ENCODE measurements around the gene HMG20B.
"Not testable (repeated sequence)": the region's sequence is repeated elsewhere in the genome, so short reads cannot be mapped to it uniquely, and the experiment has no call there.

The HMG20B gene

DNA sequence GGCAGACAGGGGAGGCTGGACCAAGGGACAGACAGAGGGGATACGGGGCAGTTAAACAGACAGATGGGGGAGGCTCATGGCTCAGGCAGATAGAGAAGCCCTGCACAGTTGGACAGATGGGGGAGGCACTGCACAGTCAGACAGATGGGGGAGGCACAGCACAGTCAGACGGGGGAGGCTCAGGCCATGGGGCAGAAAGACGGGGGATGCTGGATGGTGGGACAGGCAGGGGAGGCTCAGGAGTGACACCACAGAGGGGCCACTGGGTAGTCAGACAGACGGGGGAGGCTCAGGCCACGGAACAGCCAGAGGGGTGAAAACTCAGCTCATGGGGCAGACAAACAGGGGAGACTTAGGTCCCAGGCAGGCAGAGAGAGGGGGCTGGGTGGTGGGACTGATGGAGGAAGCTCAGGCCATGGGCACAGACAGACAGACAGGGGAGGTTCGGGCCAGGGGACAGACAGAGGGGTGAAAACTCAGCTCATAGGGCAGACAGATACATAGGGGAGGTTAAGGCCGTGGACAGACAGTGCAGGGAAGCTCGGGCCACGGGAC, 16.2 kb upstream of the HMG20B start:
- TF ChIP-seq, protein P1, sequence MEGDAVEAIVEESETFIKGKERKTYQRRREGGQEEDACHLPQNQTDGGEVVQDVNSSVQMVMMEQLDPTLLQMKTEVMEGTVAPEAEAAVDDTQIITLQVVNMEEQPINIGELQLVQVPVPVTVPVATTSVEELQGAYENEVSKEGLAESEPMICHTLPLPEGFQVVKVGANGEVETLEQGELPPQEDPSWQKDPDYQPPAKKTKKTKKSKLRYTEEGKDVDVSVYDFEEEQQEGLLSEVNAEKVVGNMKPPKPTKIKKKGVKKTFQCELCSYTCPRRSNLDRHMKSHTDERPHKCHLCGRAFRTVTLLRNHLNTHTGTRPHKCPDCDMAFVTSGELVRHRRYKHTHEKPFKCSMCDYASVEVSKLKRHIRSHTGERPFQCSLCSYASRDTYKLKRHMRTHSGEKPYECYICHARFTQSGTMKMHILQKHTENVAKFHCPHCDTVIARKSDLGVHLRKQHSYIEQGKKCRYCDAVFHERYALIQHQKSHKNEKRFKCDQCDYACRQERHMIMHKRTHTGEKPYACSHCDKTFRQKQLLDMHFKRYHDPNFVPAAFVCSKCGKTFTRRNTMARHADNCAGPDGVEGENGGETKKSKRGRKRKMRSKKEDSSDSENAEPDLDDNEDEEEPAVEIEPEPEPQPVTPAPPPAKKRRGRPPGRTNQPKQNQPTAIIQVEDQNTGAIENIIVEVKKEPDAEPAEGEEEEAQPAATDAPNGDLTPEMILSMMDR (conservative IDR thresholded peaks at IDR 0.05; ENCODE audit: control insufficient read depth, insufficient read depth, low read depth, low read length): no peak
- no peak for DNase-seq (ENCODE audit: low read depth)
- peak overlapping the region; percentile 72 for H3K4me3 ChIP-seq (ENCODE audit: control insufficient read depth, low read depth, low read length)

DNA sequence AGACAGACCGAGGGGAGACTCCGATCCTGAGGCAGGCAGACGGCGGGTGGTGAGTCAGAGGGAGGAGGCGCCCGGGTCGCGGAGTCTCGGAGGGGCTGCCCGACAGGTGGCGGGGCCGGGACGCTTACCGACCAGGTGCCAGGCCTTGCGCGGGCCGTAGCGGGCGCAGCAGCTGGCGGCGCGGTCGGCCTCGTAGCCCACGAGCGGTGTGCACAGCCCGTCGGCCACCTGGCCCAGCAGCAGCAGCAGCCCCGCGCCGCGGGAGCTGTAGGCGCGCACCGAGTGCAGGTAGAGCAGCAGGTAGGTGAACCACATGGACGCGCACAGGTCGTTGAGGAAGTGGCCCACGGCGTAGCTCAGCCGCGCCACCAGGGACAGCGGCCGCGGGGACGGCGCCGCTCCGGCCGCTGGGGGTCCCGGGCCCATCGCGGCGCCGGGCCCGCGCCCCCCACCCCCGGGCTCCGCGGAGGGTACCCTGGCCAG, 15.7 kb upstream of the HMG20B start:
- H3K4me3 ChIP-seq (ENCODE audit: control insufficient read depth, low read depth, low read length): peak overlapping the region; percentile 72
- no peak for DNase-seq (ENCODE audit: low read depth)
- TF ChIP-seq, protein P1 (conservative IDR thresholded peaks at IDR 0.05; ENCODE audit: control insufficient read depth, insufficient read depth, low read depth, low read length): no peak

DNA sequence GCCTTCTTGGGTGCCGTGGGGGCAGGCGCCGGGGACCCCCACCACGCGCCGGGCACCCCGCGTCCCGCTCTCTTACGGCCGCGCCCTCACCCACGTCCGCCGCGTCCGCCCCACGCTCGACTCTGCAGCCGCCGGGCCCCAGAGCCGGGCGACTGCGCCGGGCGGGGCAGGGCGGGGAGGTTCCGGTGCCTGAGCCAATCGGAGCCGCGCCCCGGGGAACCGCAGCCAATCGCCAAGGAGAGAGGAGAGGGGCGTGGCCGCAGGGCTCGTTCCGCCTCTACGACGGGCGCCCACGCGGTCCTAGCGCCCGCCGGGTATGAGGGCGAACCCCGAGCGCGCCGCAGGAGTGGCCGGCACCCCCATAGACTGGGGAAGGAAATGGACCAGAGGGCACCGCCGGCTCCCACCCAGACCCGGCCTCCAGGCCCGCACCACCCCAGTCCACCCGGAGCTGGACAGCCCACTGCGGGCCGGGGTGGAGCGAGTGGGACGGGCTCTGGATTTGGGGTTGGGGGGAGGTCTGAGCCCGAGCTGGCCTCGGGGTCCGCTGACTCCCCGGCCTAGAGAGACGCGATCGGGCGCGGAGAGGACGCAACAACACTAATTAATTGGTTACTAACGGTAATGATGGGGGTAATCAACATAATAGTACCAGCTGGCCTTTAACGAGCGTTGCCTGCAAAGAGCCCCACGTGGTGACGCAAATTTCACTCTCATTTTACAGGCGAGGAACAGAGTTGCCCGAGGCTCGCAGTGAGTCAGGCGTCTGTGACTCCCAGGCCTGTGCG, 15.1 kb upstream of the HMG20B start, which contains the start of gene MFSD12:
Gene MFSD12 (minus strand): TSS at position 126 of the 788 bp plus-strand sequence. CDS start 183 bp downstream, outside the sequence.
- DNase-seq (ENCODE audit: low read depth): peak; percentile 91
- TF ChIP-seq, protein P1 (conservative IDR thresholded peaks at IDR 0.05; ENCODE audit: control insufficient read depth, insufficient read depth, low read depth, low read length): no peak
- H3K4me3 ChIP-seq (ENCODE audit: control insufficient read depth, low read depth, low read length): peak within 1 kb of the TSS; percentile 72

DNA sequence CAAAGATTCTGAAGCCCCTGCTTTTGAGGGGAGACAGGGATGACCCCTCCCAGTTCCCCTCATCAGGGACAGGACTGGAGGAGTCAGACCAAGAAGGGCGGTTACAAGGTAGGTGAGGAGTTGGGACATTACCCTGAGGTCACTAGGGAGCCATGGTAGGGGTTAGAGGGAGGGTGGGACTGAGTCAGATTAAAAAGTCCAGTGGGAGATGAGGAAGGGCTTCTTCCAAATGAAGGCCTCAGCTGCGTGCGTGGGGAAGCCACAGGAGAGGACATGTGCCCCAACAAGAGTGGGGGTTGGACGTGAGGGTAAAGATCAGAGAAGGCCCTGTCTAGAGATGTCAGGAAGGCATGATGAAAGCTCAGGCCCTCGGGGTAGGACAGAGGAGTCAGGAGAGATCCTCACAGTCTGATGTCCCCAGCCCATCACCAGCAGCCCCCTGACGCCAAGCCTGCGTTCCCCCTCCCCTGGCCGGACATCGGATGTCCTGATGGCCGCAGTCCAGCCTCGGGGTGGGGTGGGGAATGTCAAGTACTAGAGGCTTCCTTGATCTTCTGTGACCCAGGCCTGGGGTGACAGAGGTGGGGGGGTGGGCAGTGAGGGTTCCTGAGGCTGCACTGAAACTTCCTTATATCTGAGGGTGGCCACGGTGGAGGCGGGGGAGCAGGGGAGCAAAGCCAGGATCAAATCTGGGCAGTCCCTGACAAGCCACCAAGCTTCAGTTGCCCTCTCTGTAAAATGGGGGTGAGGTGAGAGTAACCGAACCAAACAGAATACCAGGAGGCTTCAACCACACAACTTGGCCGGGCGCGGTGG, 8.8 kb upstream of the HMG20B start:
- DNase-seq (ENCODE audit: low read depth): no peak
- TF ChIP-seq, protein P1 (conservative IDR thresholded peaks at IDR 0.05; ENCODE audit: control insufficient read depth, insufficient read depth, low read depth, low read length): no peak

DNA sequence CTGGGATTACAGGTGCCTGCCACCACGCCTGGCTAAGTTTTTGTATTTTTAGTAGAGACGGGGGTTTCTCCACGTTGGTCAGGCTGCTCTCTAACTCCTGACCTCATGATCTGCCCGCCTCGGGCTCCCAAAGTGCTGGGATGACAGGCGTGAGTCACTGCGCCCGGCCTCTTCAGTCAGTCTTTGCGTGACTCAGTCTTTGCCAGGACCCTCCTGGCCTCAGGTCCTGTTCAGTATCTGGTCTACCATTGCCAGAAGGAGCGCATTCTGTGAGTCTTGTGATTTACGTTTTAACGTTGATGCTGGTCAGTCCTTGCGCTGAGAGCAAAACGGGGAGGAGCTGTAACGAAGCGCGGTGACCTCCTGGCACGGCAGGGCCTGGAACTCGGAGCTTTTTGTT, 7.6 kb upstream of the HMG20B start:
- H3K4me3 ChIP-seq (ENCODE audit: control insufficient read depth, low read depth, low read length): no peak overlapping the region
- no peak for DNase-seq (ENCODE audit: low read depth)
- TF ChIP-seq, protein P1 (conservative IDR thresholded peaks at IDR 0.05; ENCODE audit: control insufficient read depth, insufficient read depth, low read depth, low read length): no peak

More for the DNA sequence above, 8.8 kb upstream of the HMG20B start:
- H3K4me3 ChIP-seq (ENCODE audit: control insufficient read depth, low read depth, low read length): no peak overlapping the region

DNA sequence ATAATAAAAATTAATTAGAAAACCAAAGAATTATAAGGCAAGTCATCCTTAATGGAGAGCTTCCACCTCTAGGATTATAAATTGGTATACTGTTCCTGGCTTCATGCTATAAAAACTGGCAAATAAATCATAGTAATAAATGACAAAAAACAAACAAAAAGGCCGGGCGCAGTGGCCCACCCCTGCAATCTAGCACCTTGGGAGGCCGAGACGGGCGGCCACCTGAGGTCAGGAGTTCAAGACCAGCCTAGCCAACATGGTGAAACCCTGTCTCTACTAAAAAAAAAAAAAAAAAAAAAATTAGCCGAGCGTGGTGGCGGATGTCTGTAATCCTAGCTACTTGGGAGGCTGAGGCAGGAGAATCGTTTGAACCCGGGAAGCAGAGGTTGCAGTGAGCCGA, 2.7 kb upstream of the HMG20B start:
- not testable (repeated sequence) for DNase-seq (ENCODE audit: low read depth); H3K4me3 ChIP-seq (ENCODE audit: control insufficient read depth, low read depth, low read length)

All from fibroblast of mammary gland (primary cell).